ENCODE data around the gene ARMC6.
A peak's percentile ranks its signal among the peaks of the same experiment; 100 is the strongest.

Gene ARMC6

GRCh38 chr19:19033426-19034203 is at the start of gene ARMC6, which contains the start of gene SUGP2:
Gene ARMC6 (plus strand): TSS chr19:19033603. CDS start chr19:19034210, 607 bp downstream.
Gene SUGP2 (minus strand): TSS chr19:19033517. CDS start chr19:19031071, 2,446 bp downstream.
- peak within 1 kb of the TSS; percentile 91 for H3K27ac ChIP-seq (ENCODE audit: low read depth in 2 of 2, low read length in 2 of 2)
- H3K36me3 ChIP-seq (ENCODE audit: control insufficient read depth in 2 of 2, insufficient read depth in 2 of 2, low read length in 2 of 2), result peaks cover 6 to 10% of the 10 kb centered on the region in 2 donors
- H3K27me3 ChIP-seq (ENCODE audit: control insufficient read depth in 2 of 2, insufficient read depth in 2 of 2, low read length in 2 of 2), result no peaks in the 10 kb centered on the region
- peaks cover 9 to 15% of the 10 kb centered on the region in 2 donors for H3K4me1 ChIP-seq (ENCODE audit: control insufficient read depth in 2 of 2, insufficient read depth in 2 of 2, low read length in 2 of 2)
- H3K9ac ChIP-seq (ENCODE audit: low read depth in 1 of 2, low read length in 2 of 2), result peak within 1 kb of the TSS; percentile 91 to 95
- H3K4me3 ChIP-seq (ENCODE audit: low read length in 2 of 2), result peak within 1 kb of the TSS; percentile 89 to 99
- H3K9me3 ChIP-seq (ENCODE audit: control insufficient read depth in 2 of 2, low read length in 2 of 2), result no peaks in the 10 kb centered on the region

- H3K9me3 ChIP-seq (ENCODE audit: control insufficient read depth in 2 of 2, low read length in 2 of 2), result no peaks in the 10 kb centered on the region
- H3K27ac ChIP-seq (ENCODE audit: low read depth in 2 of 2, low read length in 2 of 2), result no peak overlapping the region
- H3K4me1 ChIP-seq (ENCODE audit: control insufficient read depth in 2 of 2, insufficient read depth in 2 of 2, low read length in 2 of 2), result peaks cover 2 to 3% of the 10 kb centered on the region in 2 donors
- H3K4me3 ChIP-seq (ENCODE audit: low read length in 2 of 2), result no peak overlapping the region
- H3K27me3 ChIP-seq (ENCODE audit: control insufficient read depth in 2 of 2, insufficient read depth in 2 of 2, low read length in 2 of 2), result peaks cover 2 to 4% of the 10 kb centered on the region in 2 donors
- no peak overlapping the region for H3K9ac ChIP-seq (ENCODE audit: low read depth in 1 of 2, low read length in 2 of 2)
- H3K36me3 ChIP-seq (ENCODE audit: control insufficient read depth in 2 of 2, insufficient read depth in 2 of 2, low read length in 2 of 2), result no peaks in the 10 kb centered on the region
These were observed 49.2 kb upstream of the ARMC6 start for GRCh38 chr19:18984251-18984650.

- no peak overlapping the region for H3K4me3 ChIP-seq (ENCODE audit: low read length in 2 of 2)
- H3K36me3 ChIP-seq (ENCODE audit: control insufficient read depth in 2 of 2, insufficient read depth in 2 of 2, low read length in 2 of 2), result no peaks in the 10 kb centered on the region
- peaks cover 2 to 3% of the 10 kb centered on the region in 2 donors for H3K4me1 ChIP-seq (ENCODE audit: control insufficient read depth in 2 of 2, insufficient read depth in 2 of 2, low read length in 2 of 2)
- H3K27me3 ChIP-seq (ENCODE audit: control insufficient read depth in 2 of 2, insufficient read depth in 2 of 2, low read length in 2 of 2), result peaks cover 2 to 4% of the 10 kb centered on the region in 2 donors
- no peak overlapping the region for H3K9ac ChIP-seq (ENCODE audit: low read depth in 1 of 2, low read length in 2 of 2)
- no peaks in the 10 kb centered on the region for H3K9me3 ChIP-seq (ENCODE audit: control insufficient read depth in 2 of 2, low read length in 2 of 2)
- no peak overlapping the region for H3K27ac ChIP-seq (ENCODE audit: low read depth in 2 of 2, low read length in 2 of 2)
These were observed 48.1 kb upstream of the ARMC6 start for GRCh38 chr19:18985257-18985656.

GRCh38 chr19:18987456-18987855 is 45.9 kb upstream of the ARMC6 start:
- Histone ChIP-seq H3K36me3 (ENCODE audit: control insufficient read depth in 2 of 2, insufficient read depth in 2 of 2, low read length in 2 of 2) (peaks cover 4 to 6% of the 10 kb centered on the region in 2 donors), H3K4me1 (ENCODE audit: control insufficient read depth in 2 of 2, insufficient read depth in 2 of 2, low read length in 2 of 2) (peaks cover 2 to 3% of the 10 kb centered on the region in 2 donors), H3K4me3 (ENCODE audit: low read length in 2 of 2) (no peak overlapping the region), H3K27me3 (ENCODE audit: control insufficient read depth in 2 of 2, insufficient read depth in 2 of 2, low read length in 2 of 2) (peaks cover 2 to 4% of the 10 kb centered on the region in 2 donors), H3K27ac (ENCODE audit: low read depth in 2 of 2, low read length in 2 of 2) (no peak overlapping the region), H3K9me3 (ENCODE audit: control insufficient read depth in 2 of 2, low read length in 2 of 2) (no peaks in the 10 kb centered on the region), H3K9ac (ENCODE audit: low read depth in 1 of 2, low read length in 2 of 2) (no peak overlapping the region)

- peaks cover 21 to 24% of the 10 kb centered on the region in 2 donors for H3K36me3 ChIP-seq (ENCODE audit: control insufficient read depth in 2 of 2, insufficient read depth in 2 of 2, low read length in 2 of 2)
- H3K9ac ChIP-seq (ENCODE audit: low read depth in 1 of 2, low read length in 2 of 2), result no peak overlapping the region
- peaks cover 0 to under 1% of the 10 kb centered on the region in 2 donors for H3K27me3 ChIP-seq (ENCODE audit: control insufficient read depth in 2 of 2, insufficient read depth in 2 of 2, low read length in 2 of 2)
- H3K27ac ChIP-seq (ENCODE audit: low read depth in 2 of 2, low read length in 2 of 2), result no peak overlapping the region
- H3K9me3 ChIP-seq (ENCODE audit: control insufficient read depth in 2 of 2, low read length in 2 of 2), result no peaks in the 10 kb centered on the region
- peaks cover 2 to 3% of the 10 kb centered on the region in 2 donors for H3K4me1 ChIP-seq (ENCODE audit: control insufficient read depth in 2 of 2, insufficient read depth in 2 of 2, low read length in 2 of 2)
- H3K4me3 ChIP-seq (ENCODE audit: low read length in 2 of 2), result no peak overlapping the region
These were observed 44.1 kb upstream of the ARMC6 start for GRCh38 chr19:18989316-18989715.

GRCh38 chr19:18990128-18990708 is 43.2 kb upstream of the ARMC6 start:
- Histone ChIP-seq H3K4me1 (ENCODE audit: control insufficient read depth in 2 of 2, insufficient read depth in 2 of 2, low read length in 2 of 2) (peaks cover 2 to 3% of the 10 kb centered on the region in 2 donors), H3K4me3 (ENCODE audit: low read length in 2 of 2) (no peak overlapping the region), H3K27ac (ENCODE audit: low read depth in 2 of 2, low read length in 2 of 2) (no peak overlapping the region), H3K27me3 (ENCODE audit: control insufficient read depth in 2 of 2, insufficient read depth in 2 of 2, low read length in 2 of 2) (no peaks in the 10 kb centered on the region), H3K9ac (ENCODE audit: low read depth in 1 of 2, low read length in 2 of 2) (no peak overlapping the region), H3K9me3 (ENCODE audit: control insufficient read depth in 2 of 2, low read length in 2 of 2) (no peaks in the 10 kb centered on the region), H3K36me3 (ENCODE audit: control insufficient read depth in 2 of 2, insufficient read depth in 2 of 2, low read length in 2 of 2) (peaks cover 25 to 28% of the 10 kb centered on the region in 2 donors)

GRCh38 chr19:18991006-18991405 is 42.4 kb upstream of the ARMC6 start:
- Histone ChIP-seq H3K4me3 (ENCODE audit: low read length in 2 of 2) (no peak overlapping the region), H3K9ac (ENCODE audit: low read depth in 1 of 2, low read length in 2 of 2) (no peak overlapping the region), H3K4me1 (ENCODE audit: control insufficient read depth in 2 of 2, insufficient read depth in 2 of 2, low read length in 2 of 2) (peaks cover 2 to 3% of the 10 kb centered on the region in 2 donors), H3K27me3 (ENCODE audit: control insufficient read depth in 2 of 2, insufficient read depth in 2 of 2, low read length in 2 of 2) (no peaks in the 10 kb centered on the region), H3K27ac (ENCODE audit: low read depth in 2 of 2, low read length in 2 of 2) (no peak overlapping the region), H3K36me3 (ENCODE audit: control insufficient read depth in 2 of 2, insufficient read depth in 2 of 2, low read length in 2 of 2) (peaks cover 25 to 32% of the 10 kb centered on the region in 2 donors), H3K9me3 (ENCODE audit: control insufficient read depth in 2 of 2, low read length in 2 of 2) (no peaks in the 10 kb centered on the region)

- Histone ChIP-seq H3K4me3 (ENCODE audit: low read length in 2 of 2) (no peak overlapping the region), H3K36me3 (ENCODE audit: control insufficient read depth in 2 of 2, insufficient read depth in 2 of 2, low read length in 2 of 2) (peaks cover 25 to 32% of the 10 kb centered on the region in 2 donors), H3K27me3 (ENCODE audit: control insufficient read depth in 2 of 2, insufficient read depth in 2 of 2, low read length in 2 of 2) (no peaks in the 10 kb centered on the region), H3K9ac (ENCODE audit: low read depth in 1 of 2, low read length in 2 of 2) (no peak overlapping the region), H3K4me1 (ENCODE audit: control insufficient read depth in 2 of 2, insufficient read depth in 2 of 2, low read length in 2 of 2) (peaks cover 2% of the 10 kb centered on the region in 2 donors), H3K27ac (ENCODE audit: low read depth in 2 of 2, low read length in 2 of 2) (no peak overlapping the region), H3K9me3 (ENCODE audit: control insufficient read depth in 2 of 2, low read length in 2 of 2) (no peaks in the 10 kb centered on the region)
These were observed 41.9 kb upstream of the ARMC6 start for GRCh38 chr19:18991468-18991867.

- Histone ChIP-seq H3K4me1 (ENCODE audit: control insufficient read depth in 2 of 2, insufficient read depth in 2 of 2, low read length in 2 of 2) (no peaks in the 10 kb centered on the region), H3K9me3 (ENCODE audit: control insufficient read depth in 2 of 2, low read length in 2 of 2) (no peaks in the 10 kb centered on the region), H3K36me3 (ENCODE audit: control insufficient read depth in 2 of 2, insufficient read depth in 2 of 2, low read length in 2 of 2) (peaks cover 25 to 37% of the 10 kb centered on the region in 2 donors), H3K9ac (ENCODE audit: low read depth in 1 of 2, low read length in 2 of 2) (no peak overlapping the region), H3K4me3 (ENCODE audit: low read length in 2 of 2) (no peak overlapping the region), H3K27me3 (ENCODE audit: control insufficient read depth in 2 of 2, insufficient read depth in 2 of 2, low read length in 2 of 2) (no peaks in the 10 kb centered on the region), H3K27ac (ENCODE audit: low read depth in 2 of 2, low read length in 2 of 2) (no peak overlapping the region)
These were observed 40.7 kb upstream of the ARMC6 start for GRCh38 chr19:18992696-18993095.

- no peak overlapping the region for H3K27ac ChIP-seq (ENCODE audit: low read depth in 2 of 2, low read length in 2 of 2)
- no peaks in the 10 kb centered on the region for H3K27me3 ChIP-seq (ENCODE audit: control insufficient read depth in 2 of 2, insufficient read depth in 2 of 2, low read length in 2 of 2)
- no peaks in the 10 kb centered on the region for H3K9me3 ChIP-seq (ENCODE audit: control insufficient read depth in 2 of 2, low read length in 2 of 2)
- H3K4me3 ChIP-seq (ENCODE audit: low read length in 2 of 2), result no peak overlapping the region
- H3K9ac ChIP-seq (ENCODE audit: low read depth in 1 of 2, low read length in 2 of 2), result no peak overlapping the region
- H3K4me1 ChIP-seq (ENCODE audit: control insufficient read depth in 2 of 2, insufficient read depth in 2 of 2, low read length in 2 of 2), result no peaks in the 10 kb centered on the region
- H3K36me3 ChIP-seq (ENCODE audit: control insufficient read depth in 2 of 2, insufficient read depth in 2 of 2, low read length in 2 of 2), result peaks cover 25 to 37% of the 10 kb centered on the region in 2 donors
These were observed 40.3 kb upstream of the ARMC6 start for GRCh38 chr19:18993115-18993514.

Measured in mucosa of rectum (tissue), 2 donors.